OCI-LY1 (cell line): ENCODE results near the gene ADAM33.

Experiments used
- H2AFZ ChIP-seq: fragments of 200-600 bp; sonication (generic), shearing (Covaris generic); 2 replicates; pipeline ENCODE4 v1.6.0; 2014; ENCODE audit warnings: antibody characterized with exemption, mild to moderate bottlenecking, low read length
- H3F3A ChIP-seq: fragments of 200-600 bp; sonication (generic), shearing (Covaris generic); 2 replicates; pipeline ENCODE4 v1.6.0; 2014; ENCODE audit warnings: mild to moderate bottlenecking, antibody characterized with exemption, low read length, moderate library complexity; ENCODE audit not compliant: insufficient read depth
- H3K27ac ChIP-seq: fragments of 200-600 bp; sonication (generic); 2 replicates; pipeline ENCODE4 v1.5.1; 2014; ENCODE audit warnings: low read length, mixed run types, mild to moderate bottlenecking, low read depth; ENCODE audit not compliant: poor library complexity, severe bottlenecking
- H3K27me3 ChIP-seq: fragments of 200-600 bp; sonication (generic); 2 replicates; pipeline ENCODE4 v1.6.0; 2014; ENCODE audit warnings: antibody characterized with exemption, mild to moderate bottlenecking, low read length, moderate library complexity; ENCODE audit not compliant: insufficient read depth
- H3K36me3 ChIP-seq: fragments of 200-600 bp; sonication (generic); 2 replicates; pipeline ENCODE4 v1.6.1; 2014; ENCODE audit warnings: mild to moderate bottlenecking, antibody characterized with exemption, low read length, moderate library complexity, mixed read lengths; ENCODE audit not compliant: insufficient read depth
- H3K4me1 ChIP-seq: fragments of 200-600 bp; sonication (generic); 2 replicates; pipeline ENCODE4 v1.5.1; 2014; ENCODE audit warnings: mild to moderate bottlenecking, low read length, moderate library complexity; ENCODE audit not compliant: insufficient read depth, severe bottlenecking
- H3K4me2 ChIP-seq: fragments of 200-600 bp; sonication (generic), shearing (Covaris generic); 2 replicates; pipeline ENCODE4 v1.6.1; 2014; ENCODE audit warnings: low read length
- H3K4me3 ChIP-seq: fragments of 200-600 bp; sonication (generic); 2 replicates; pipeline ENCODE4 v1.5.1; 2014; ENCODE audit warnings: low read length, low read depth, mild to moderate bottlenecking, mixed read lengths; ENCODE audit not compliant: poor library complexity, severe bottlenecking
- H3K79me2 ChIP-seq: fragments of 200-600 bp; shearing (Covaris generic); 2 replicates; pipeline ENCODE4 v1.6.1; 2016; ENCODE audit warnings: mixed run types, low read length, mixed read lengths; ENCODE audit not compliant: insufficient read depth
- H3K9ac ChIP-seq: fragments of 200-600 bp; sonication (generic), shearing (Covaris generic); 2 replicates; pipeline ENCODE4 v1.6.1; 2014; ENCODE audit warnings: mild to moderate bottlenecking, low read length, mixed read lengths
- H3K9me2 ChIP-seq: fragments of 200-600 bp; sonication (generic), shearing (Covaris generic); 2 replicates; pipeline ENCODE4 v1.6.1; 2014; ENCODE audit warnings: low read depth, mild to moderate bottlenecking, low read length, mixed read lengths
- H3K9me3 ChIP-seq: fragments of 200-600 bp; shearing (Covaris generic); 2 replicates; pipeline ENCODE4 v1.6.1; 2014; ENCODE audit warnings: low read length, mixed read lengths
- H4K20me1 ChIP-seq: fragments of 200-600 bp; sonication (generic), shearing (Covaris generic); 2 replicates; pipeline ENCODE4 v1.6.0; 2016; ENCODE audit warnings: mild to moderate bottlenecking, low read length; ENCODE audit not compliant: insufficient read depth
- CTCF ChIP-seq: fragments of 200-600 bp; sonication (generic), shearing (Covaris generic); IDR thresholded peaks from 2 replicates; pipeline ENCODE4 v1.5.1; 2017; ENCODE audit warnings: mild to moderate bottlenecking, antibody characterized with exemption, low read length, moderate library complexity, mixed read lengths
- EZH2 ChIP-seq: fragments of 200-600 bp; sonication (generic), shearing (Covaris generic); IDR thresholded peaks from 2 replicates; pipeline ENCODE4 v1.8.0; 2017; ENCODE audit warnings: borderline replicate concordance, mixed run types, mild to moderate bottlenecking, antibody characterized with exemption, low read length, moderate library complexity, mixed read lengths

Gene ADAM33

GRCh38 chr20:3635346-3635745 is 46.5 kb downstream of the ADAM33 start:
- TF ChIP-seq EZH2 (no peak), CTCF (no peak)
- Histone ChIP-seq H3K36me3 (no peaks in the 10 kb centered on the region), H3K4me1 (no peaks in the 10 kb centered on the region), H3K4me2 (no peak overlapping the region), H3K9me2 (no peaks in the 10 kb centered on the region), H3K9ac (no peak overlapping the region), H3K4me3 (no peak overlapping the region), H4K20me1 (no peaks in the 10 kb centered on the region; the same call in 1 of the 2 replicates), H3K79me2 (no peaks in the 10 kb centered on the region), H3K9me3 (no peaks in the 10 kb centered on the region), H3K27me3 (no peaks in the 10 kb centered on the region), H3K27ac (no peak overlapping the region), H3F3A (no peaks in the 10 kb centered on the region), H2AFZ (no peak overlapping the region)

- TF ChIP-seq CTCF (no peak), EZH2 (no peak)
- no peak overlapping the region for H3K9ac ChIP-seq
- no peak overlapping the region for H3K4me2 ChIP-seq
- H3K36me3 ChIP-seq: no peaks in the 10 kb centered on the region
- H3K9me2 ChIP-seq: no peaks in the 10 kb centered on the region
- H3F3A ChIP-seq: no peaks in the 10 kb centered on the region
- H3K27ac ChIP-seq: no peak overlapping the region
- H3K9me3 ChIP-seq: no peaks in the 10 kb centered on the region
- H2AFZ ChIP-seq: no peak overlapping the region
- no peaks in the 10 kb centered on the region for H3K79me2 ChIP-seq
- no peaks in the 10 kb centered on the region for H3K27me3 ChIP-seq
- no peak overlapping the region for H3K4me3 ChIP-seq
- H3K4me1 ChIP-seq: no peaks in the 10 kb centered on the region
- H4K20me1 ChIP-seq: no peaks in the 10 kb centered on the region; the same call in 1 of the 2 replicates
These were observed 47.8 kb downstream of the ADAM33 start for GRCh38 chr20:3633913-3634478.

GRCh38 chr20:3632311-3633004 is 49.4 kb downstream of the ADAM33 start:
- no peak for TF ChIP-seq EZH2
- TF ChIP-seq CTCF: no peak
- H3K9ac ChIP-seq: no peak overlapping the region
- no peaks in the 10 kb centered on the region for H3K79me2 ChIP-seq
- no peak overlapping the region for H3K27ac ChIP-seq
- no peaks in the 10 kb centered on the region for H3K9me2 ChIP-seq
- H4K20me1 ChIP-seq: no peaks in the 10 kb centered on the region; the same call in 1 of the 2 replicates
- H3K9me3 ChIP-seq: no peaks in the 10 kb centered on the region
- no peak overlapping the region for H2AFZ ChIP-seq
- H3K27me3 ChIP-seq: no peaks in the 10 kb centered on the region
- H3K4me3 ChIP-seq: no peak overlapping the region
- no peaks in the 10 kb centered on the region for H3K36me3 ChIP-seq
- H3K4me2 ChIP-seq: no peak overlapping the region
- no peaks in the 10 kb centered on the region for H3F3A ChIP-seq
- H3K4me1 ChIP-seq: no peaks in the 10 kb centered on the region
